GM19452 (cell line): ENCODE data around the gene FGF8.

Experiments used
- ATAC-seq: cut with Tn5 transposase; IDR thresholded peaks from one replicate; pipeline ENCODE4 v1.9.1; 2021; ENCODE audit not compliant: unreplicated experiment

The FGF8 gene

DNA sequence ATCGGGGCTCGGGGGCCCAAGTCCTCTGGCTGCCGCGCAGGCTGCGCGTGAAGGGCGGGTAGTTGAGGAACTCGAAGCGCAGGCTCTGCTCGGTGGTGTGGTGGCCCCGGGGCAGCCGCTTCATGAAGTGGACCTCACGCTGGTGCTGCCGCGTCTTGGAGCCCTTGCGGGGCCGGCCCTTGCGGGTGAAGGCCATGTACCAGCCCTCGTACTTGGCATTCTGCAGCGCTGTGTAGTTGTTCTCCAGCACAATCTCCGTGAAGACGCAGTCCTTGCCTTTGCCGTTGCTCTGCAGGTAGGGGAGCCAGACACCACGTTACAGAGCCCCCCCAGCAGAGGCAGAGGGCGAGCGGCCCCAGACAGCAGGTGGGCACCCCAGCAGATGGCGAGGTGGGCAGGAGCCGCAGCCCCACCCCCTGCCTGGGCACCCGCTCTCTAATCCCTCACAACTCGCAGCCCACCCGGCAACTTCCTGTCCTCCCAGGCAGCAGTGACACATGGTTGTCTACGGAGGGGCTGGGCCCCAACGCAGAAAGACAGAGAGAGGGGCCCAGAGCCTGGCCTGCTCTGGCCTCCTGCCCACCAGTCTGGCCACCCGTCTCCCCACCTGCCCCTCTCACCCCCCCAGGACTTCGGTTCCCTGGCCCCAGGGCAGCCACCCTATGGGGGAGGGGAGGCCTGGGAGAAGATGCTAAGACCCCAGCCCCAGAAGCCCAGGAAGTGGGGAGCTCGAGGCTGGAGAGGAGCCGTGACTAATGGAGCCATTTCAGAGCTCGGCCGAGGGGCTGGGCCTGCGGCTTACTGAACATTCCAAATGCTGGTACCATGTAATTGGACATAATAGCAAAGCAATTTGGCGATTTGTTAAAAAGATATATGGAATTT is 5.3 kb downstream of the FGF8 start:
- ATAC-seq: no peak

DNA sequence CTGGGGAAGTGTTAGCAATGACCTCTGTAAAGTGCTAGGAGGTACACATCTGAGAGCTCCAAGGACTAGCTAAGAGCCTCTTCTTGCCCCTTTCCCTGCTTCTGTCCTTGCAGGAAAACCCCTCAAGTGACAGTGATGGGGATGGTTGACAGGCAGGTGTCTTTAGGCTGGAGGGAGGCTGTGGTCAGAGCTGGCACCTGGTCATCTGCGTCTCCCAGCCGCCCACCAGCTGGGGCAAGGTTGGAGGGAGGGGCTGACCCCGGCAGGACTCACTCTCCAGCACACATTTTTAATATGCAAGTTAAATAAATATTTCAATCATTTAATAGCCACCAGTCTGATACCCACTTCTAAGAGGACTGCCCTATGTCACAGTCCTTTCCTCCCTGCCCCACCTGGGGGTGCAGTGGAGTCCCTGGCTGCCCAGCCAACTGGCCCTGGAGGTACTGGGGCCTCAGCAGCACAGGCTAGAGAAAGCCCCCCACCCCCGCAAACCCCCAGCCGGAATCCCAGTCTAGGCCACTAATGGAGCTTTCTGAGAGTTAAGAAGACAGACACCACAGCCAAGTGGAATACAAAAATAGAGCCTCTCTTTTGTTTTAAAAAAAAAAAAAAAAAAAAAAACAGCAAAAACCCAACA is 6.3 kb downstream of the FGF8 start:
- no peak for ATAC-seq

DNA sequence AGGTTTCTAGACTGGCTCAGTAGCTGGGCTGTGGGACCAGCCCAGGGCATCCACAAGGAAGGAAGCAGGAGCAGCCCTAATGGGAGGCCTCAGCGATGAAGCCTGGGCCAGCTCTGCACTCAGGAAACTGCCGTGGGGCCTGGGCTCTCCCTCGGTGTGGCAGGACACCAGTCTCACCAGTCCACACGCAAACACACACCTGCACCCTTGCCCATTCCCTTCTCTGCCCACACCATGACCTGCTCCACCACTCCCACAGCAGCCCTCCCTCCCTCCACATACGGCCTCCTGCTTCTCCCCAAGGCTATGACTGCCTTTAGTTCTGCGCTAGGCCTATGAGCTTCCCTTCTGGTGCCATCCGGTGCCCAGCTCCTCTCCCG is 7.1 kb downstream of the FGF8 start:
- ATAC-seq: no peak

DNA sequence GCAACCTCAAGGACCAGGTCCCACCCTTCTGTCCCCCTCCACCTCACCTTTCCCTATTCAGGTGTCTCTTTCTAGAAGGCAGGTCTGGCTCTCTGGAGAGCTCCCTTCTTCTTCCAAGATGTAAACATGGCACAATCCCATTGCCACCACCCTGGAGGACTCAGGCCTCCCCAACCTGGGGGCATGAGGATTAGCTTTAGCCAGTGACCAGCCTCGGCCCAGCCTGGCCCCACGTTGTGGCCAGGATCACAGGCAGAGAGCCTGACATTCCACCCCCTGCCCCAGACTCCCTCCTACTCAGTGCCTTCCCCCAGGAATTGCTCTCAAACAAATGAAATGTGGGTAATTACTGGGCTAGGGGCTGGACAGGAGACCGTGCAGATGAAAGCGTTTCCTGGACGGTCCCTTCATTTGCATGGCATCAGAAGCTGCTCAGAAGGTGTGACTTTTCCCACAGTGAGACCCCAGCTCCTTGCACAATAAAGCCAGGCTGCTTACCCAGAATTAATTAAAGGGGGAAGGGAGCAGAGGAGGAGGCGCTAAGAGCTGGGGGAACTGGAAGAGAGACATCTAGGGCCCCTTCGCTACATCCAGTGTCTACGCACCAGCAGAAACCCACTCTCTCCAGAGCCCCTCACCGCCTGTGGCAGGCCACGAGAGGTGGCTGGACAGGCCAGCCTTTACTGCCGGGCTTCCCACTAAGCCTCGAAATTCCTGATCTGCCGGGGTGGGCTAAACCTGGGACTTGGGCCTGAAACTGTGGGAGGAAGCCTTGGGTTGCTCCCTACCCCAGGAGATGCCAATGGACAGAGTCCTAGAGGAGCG is 7.7 kb downstream of the FGF8 start:
- no peak for ATAC-seq

DNA sequence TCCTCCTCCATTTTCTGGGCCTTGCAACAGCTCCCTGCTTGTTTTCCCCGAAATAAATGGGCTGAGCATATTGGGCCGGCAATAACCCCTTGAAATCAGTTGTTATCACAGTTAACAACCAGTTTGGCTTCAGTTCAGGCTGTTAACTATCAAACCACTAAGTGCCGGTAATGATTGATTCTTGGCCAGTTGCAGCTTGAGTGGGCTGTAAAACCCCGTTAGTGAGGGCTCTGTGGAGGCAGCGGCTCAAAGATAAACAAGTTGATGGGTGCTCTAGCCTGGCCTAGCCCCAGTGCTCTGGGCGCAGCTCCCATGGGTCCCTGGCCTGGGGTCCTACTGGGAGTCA is 8.3 kb downstream of the FGF8 start:
- no peak for ATAC-seq

DNA sequence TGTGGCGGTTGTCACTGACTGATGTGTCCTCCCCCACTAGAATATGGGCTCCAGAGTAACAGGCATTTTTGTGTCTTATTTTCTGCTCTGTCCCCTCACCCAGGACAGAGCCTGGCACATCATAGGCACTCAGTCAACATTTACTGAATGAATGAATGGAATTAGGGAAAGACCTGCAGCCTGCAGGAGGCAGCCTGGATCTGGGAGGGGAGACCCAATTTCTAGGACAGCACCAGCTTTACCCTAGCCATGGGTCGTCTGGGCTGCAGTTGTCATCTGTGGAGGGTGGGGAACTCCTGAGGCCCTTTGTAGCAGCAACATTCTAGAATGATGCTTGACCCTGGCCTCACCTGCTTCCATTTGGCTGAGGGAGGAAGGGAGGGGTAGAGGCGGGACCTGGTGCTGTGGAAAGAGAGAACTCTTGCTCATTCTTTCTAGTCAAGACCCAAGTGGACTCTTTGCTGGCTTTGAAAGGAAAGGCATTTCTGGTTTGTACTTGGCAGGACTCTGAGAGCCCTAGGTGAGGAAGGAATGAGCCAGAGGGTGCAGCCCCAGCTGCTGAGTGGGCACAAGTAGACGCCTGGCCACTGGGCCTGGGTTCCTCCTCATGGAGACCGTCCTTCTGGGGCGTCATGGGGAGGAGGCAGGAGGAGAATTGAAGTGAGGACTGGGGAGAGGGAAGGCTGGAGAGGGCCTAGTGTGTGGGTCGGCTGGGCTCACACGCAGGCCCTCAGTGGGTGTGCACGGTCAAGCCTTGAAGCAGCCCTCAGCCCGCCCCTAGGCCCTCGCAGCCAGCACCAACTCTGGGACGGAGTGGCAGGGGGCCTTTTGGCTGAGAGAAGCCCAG is 8.9 kb downstream of the FGF8 start:
- no peak for ATAC-seq

DNA sequence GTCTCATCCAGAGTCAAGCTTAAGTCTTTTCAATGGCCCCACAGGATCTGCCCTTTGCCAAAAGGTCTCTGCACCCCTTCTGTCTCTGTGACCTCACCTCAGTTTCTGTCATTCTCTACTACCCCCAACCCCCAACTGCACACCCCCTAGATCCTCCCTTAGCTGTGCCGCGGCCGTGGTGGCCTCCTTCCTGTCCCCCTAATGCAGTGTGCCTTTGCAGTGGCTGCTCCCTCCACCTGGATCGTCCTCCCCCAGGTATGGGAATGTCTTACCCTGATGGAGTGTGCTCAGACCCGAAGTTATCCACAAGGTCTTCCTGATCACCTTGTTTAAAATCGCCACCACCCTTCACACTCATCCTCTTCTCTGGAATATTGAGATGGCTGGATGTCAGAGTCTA is 9.6 kb downstream of the FGF8 start:
- ATAC-seq: no peak

DNA sequence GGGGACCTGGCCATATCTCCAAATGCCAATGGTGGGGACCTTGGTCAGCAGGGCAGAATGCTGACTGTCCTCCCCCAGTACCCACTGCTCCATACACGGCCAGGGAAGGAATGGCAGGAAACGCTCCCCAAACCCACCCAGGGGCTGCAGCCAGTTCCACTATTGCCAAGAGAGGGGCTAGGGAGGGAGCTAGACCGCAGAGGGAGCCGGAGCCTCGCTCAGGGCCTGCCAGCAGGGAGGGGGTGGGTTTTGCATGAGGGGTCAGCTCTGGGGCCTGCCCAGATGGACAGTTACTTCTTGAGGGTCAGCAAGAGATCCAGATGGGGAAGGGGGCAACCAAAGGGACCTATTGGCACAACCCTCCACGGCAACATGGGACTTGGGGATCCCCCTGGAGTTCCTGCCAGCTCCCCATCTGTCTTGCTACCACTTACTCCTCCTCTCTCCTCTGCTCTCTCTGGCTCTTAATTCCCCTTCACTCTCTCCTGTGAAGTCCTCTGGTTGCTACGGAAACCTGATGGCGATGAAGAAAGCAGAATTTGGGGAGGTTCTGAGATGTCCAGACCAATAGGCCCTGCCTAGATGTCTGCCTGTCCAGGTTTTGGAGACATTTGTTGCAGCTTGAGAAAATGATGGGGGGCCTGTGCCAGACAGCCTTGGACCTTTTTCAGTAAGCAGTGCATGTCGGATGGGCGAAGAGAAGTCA is 12.6 kb downstream of the FGF8 start:
- no peak for ATAC-seq

DNA sequence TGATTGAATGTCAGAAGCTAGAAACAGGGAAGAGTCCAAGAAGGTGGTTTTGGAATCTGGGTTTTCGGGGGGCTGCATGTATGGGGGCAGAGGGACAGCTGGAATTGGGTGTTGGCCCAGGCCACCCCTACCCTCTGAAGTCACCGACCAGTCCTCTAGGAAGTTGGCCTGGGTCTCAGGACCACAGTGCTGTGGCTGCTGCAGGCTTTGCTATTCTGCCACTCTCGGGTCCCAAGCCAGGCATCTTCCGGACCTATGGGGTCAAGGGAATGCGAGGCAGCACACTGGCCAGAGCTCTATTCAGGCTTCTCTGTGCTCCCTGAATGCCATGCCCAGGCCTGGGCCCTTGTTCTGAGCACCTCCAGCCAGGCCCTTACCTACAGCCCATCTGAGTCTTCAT is 13.2 kb downstream of the FGF8 start:
- no peak for ATAC-seq

DNA sequence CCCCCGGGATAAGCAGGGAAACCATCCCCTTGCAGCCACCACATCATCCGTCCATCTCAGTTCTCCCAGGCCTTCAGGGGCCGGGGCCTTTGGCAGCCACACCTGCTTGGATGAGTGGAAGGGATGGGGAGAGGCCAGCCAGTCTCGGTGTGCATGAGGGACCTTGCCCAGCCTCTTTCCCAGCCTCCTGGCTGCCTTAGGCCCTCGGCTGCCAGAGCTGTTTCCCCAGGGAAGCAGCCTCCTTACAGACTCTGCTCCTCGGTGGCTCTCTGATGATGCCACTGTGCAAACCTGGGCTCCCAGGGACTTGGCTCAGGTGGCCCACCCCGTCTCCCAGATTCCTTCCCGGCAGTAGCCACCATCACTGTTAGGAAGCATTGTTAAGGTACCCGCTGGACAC is 14.7 kb downstream of the FGF8 start:
- ATAC-seq: no peak

DNA sequence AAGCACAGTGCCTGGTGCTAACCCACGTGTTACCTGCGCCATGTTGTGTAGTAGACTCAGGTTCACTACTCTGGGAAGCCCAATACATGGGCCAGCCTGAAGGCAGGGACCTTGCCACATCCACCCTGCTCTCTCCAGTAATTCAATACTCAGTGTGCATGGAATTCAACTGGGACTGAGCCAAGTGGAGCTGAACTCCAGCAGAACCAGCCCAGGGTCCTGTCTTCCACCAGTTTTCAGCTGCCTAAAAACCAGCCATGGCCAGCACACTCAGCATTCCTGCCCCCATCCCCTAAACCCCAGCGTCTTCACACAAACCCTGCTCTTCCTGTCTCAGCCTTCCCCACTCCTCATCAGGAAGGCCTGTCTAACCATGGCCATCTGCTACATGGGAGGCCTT is 15.4 kb downstream of the FGF8 start:
- ATAC-seq: no peak

DNA sequence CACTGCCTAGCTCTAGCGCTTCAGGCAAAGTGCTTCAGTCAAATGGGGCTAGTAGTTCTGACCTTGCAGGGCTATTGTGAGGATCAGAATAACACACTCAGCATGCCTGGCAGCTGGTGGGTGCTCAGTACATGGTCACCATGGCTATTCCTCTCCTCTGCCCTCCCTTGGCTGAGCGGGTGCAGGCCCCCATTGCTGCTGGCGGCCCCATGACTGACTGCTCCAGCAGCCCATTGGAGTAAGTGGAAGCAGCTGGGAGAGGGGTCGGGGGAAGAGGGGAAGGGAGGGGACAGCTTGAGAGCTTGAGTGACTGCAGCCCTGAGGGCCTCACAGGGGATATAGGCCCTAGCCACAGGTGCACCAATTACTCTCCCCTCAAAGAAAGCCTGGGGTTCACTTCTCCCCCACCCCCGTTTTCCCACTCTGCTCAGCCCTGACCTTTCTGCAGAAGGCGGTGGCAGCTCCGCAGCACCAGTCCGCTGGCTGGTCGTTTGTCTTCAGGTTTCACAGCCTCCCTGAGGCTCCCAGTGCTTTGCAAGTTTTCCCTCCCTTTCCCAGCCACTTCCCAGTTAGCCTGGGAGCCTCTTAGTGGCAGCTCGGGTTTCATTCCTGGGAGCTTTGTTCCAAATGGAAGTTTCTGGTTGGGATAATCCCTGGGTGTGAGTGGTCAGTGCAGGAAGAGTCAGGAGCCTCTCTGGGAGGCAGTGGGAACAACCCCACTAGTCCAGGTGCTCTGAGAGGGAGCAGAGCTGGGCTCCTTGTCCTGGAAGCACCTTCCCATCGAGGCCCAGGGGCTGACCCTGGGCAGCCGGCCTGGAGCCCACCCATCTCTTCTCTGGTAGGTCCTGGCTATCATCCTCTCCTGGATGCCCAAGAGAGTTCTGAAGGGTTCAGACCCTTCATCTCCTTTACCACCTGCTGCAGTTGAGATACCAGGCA is 16.3 kb downstream of the FGF8 start:
- ATAC-seq: no peak

DNA sequence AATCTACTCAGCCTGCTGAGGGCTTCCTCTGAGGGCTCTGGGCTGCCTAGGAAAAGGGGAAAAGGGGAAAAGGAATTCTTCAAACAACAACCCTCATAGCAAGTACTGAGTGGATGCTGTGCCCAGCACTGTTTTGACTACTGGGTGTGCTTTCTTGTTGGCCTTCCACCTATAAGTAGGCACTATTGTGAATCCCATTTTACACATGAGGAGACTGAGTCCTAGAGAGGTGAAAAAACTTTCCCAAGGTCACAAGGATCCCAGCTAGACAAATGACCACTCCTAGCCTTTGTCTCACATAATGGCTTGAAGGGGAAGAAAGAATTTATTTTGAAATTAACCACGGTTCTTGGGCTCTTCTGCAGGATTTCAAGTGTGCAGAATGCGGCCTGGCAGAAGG is 17.1 kb downstream of the FGF8 start:
- ATAC-seq: no peak

DNA sequence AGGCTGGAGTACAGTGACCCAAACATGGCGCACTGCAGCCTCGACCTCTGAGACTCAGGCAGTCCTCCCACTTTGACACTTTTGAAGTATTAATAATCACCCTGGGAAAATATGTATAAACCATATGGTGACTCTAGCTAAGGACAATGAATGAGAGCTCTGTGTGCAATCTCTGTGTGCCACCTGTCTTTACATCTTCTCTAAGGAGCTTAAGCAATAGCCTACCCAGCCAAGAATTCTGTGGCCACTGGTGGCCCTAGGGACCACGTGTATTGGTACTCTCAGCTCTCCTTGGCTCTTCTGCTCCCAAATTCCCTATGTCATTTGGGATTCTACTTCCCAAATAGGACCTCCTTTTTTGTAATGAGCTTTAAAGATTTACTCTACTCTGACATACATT is 23.7 kb downstream of the FGF8 start:
- ATAC-seq: no peak

DNA sequence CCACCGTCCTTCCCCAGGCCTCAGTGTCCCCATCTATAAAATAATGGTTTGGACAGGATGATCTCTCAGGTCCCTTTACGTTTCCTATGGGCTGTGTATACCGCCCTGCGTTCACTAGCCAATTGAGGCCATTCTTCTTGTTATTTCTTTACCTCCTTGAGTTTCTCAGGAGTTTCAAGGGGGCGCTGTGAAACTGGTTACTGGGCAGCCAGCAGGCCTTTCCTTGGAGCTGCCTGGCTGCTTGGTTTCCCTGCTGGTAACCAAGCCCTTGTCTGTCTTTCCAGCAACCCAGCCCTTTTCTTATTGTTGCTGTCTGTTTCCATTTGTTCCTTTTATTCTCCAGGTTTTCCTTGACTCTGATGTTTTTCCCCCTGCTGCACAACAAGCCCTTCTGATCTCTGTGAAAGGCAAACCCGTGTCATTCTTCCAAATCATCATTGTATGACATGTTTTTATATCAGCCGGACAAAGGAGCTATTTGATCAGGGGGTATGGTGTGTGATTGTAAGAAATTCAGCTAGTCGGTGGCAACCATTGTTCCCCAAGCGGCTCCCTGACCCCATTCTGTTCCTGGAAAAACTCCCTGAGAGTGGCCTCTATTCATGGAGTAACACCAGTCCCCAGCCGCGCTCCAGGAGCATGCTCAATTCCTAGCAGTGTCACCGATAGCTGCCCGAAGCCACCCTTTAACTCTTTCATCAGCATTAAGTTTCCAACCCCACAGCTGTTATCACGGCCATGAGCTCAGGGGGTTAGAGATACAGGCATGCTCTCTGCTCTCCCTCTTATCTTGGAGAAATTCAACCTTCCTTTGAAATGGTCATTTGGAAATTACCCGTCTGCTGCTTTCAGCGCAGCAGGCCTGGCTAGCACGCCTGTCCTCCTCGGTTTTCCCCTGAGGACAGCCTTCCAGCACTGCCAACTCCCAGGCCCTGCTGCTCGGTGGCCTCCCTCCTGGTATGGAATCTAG is 26.6 kb downstream of the FGF8 start:
- ATAC-seq: no peak

DNA sequence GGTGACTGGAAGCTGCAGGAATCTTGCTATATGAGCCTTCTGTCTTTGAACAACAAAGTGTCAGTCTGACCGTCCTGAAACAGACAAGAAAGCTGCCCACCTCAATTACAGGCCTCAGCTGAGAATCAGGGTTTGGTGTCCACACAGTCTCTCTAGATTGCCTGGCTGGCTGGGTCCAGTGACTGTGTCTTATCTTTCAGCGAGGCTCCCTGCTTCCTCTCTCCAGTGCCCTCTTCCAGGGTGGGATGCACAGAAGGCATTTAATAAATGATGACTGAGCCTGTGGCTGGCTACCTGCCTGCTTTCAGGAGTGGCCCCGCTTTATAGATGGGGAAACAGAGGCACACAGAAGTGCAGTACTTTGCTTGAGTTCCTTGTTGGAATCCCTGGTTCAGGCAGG is 27.4 kb downstream of the FGF8 start:
- ATAC-seq: no peak

DNA sequence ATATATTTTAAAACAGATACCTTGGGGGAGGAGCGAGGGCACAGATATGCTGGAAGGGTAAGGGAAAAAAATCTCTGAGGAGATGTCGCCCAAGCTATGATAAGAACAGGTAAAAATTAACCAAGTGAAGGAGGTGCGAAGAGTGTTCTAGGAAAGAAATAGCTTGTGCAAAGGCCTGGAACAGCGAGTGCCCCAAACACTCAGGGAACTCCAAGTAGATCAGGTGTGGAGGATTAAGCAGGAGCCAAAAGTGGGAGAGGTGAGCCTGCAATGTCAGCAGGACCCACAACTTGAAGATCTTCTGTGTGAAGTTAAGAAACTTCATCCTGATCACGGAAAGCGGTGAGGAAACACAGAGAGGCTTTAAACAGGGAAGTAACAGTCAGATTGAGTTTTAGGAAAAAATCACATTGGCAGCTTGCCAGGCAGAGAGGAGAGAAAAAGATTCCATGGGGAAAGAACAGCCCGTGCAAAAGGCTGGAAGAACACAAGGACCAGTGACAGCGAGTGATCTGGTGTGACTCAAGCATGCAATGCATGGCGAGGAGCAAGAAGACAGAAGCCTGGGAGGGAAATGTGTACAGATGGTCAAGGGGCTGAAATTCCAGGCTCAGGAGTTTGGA is 30.7 kb downstream of the FGF8 start:
- ATAC-seq: no peak

DNA sequence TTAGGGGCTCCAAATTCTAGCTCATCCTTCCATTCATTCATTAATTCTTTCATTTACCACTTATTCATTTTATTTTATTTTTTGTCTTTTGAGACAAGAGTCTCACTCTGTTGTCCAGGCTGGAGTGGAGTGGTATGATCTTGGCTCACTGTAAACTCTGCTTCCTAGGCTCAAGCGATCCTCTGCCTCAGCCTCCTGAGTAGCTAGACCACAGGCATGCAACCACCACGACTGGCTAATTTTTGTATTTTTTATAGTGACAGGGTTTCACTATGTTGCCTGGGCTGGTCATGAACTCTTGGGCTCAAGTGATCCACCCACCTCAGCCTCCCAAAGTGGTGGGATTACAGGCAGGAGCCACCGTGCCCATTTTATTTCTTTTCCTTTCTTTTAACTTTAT is 31.6 kb downstream of the FGF8 start:
- ATAC-seq: no peak
